ENCODE data around the gene JPT1.

DNA sequence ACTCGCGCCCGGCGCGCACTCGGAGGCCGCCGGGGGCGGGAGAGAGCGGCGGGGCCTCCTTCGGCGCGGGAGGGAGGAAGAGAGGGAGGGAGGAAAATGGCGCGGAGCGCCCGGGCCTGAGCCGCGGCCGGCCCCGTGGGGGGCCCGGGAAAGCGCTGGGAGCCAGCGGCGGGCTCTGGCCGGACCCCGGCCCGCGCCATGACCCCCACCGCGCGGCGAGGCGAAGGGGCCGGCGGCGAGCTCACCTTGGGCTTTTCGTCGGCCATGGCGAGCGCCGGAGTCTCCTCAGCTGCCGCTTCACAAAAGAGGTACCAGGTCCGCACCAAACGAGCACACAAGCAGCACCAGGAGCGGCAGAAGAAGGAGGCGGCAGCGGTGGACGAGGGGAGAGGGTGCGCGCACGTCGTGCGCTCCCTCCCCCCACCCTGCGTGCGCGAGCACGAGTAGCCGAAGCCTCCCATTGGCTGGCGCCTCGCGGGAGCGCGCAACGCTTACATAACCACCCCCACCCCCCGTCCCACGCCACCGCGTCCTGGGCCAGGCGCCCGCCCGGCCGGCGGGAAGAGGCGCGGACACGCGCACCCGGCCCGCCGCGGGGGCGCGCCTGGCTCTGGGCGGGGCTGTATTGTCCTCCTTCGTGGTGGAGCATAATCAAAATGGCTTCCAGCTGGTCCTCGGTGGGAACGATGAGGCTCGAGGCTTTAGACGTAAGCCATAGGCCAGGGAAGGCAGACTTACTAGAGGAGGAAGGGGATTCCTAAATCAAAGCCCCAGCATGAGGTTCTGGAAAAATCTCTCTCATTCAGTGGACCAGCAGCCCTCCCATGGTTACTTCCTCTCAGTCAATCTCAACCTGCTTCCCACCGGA, 28.5 kb upstream of the JPT1 start, which contains the start of gene SUMO2:
- TF ChIP-seq, protein P1, sequence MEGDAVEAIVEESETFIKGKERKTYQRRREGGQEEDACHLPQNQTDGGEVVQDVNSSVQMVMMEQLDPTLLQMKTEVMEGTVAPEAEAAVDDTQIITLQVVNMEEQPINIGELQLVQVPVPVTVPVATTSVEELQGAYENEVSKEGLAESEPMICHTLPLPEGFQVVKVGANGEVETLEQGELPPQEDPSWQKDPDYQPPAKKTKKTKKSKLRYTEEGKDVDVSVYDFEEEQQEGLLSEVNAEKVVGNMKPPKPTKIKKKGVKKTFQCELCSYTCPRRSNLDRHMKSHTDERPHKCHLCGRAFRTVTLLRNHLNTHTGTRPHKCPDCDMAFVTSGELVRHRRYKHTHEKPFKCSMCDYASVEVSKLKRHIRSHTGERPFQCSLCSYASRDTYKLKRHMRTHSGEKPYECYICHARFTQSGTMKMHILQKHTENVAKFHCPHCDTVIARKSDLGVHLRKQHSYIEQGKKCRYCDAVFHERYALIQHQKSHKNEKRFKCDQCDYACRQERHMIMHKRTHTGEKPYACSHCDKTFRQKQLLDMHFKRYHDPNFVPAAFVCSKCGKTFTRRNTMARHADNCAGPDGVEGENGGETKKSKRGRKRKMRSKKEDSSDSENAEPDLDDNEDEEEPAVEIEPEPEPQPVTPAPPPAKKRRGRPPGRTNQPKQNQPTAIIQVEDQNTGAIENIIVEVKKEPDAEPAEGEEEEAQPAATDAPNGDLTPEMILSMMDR (IDR thresholded peaks at IDR 0.05; ENCODE audit: extremely low read depth in 1 of 2, insufficient read depth in 1 of 2, low read depth in 1 of 2, low read length in 2 of 2), result peak in 1 of 2 donors; percentile 42
- TF ChIP-seq EZH2 (IDR thresholded peaks at IDR 0.05; ENCODE audit: borderline replicate concordance, low read depth, low read length, severe bottlenecking), result no peak
- peak; percentile 73 for TF ChIP-seq POLR2A (IDR thresholded peaks at IDR 0.05; ENCODE audit: low read depth, low read length)
- TF ChIP-seq, protein P2, sequence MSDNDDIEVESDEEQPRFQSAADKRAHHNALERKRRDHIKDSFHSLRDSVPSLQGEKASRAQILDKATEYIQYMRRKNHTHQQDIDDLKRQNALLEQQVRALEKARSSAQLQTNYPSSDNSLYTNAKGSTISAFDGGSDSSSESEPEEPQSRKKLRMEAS (IDR thresholded peaks at IDR 0.05; ENCODE audit: insufficient read depth, insufficient read length), result peak; percentile 19
- TF ChIP-seq JUN (IDR thresholded peaks at IDR 0.05; ENCODE audit: borderline replicate concordance, insufficient read depth, insufficient read length, low read depth), result no peak
- peak; percentile 85 for TF ChIP-seq POLR2AphosphoS5 (IDR thresholded peaks at IDR 0.05; ENCODE audit: insufficient read depth, low read depth, low read length)
- no peak for TF ChIP-seq MYC (IDR thresholded peaks at IDR 0.05; ENCODE audit: low read depth, low read length)
- no peak for TF ChIP-seq GATA2 (IDR thresholded peaks at IDR 0.05; ENCODE audit: insufficient read depth, insufficient read length, low read depth, low read length)
